ENCODE results near the gene ZNF385B.
"Not testable (repeated sequence)": the region's sequence is repeated elsewhere in the genome, so short reads cannot be mapped to it uniquely, and the experiment has no call there.

Gene ZNF385B

GRCh38 chr2:179460181-179460929, 401.1 kb downstream of the ZNF385B start:
- H3K4me3 Mint-ChIP-seq: no peak overlapping the region
- H3K27ac Mint-ChIP-seq: no peak overlapping the region
- H3K9me3 Mint-ChIP-seq: peaks cover 18% of the 10 kb centered on the region
- no peaks in the 10 kb centered on the region for H3K36me3 Mint-ChIP-seq
- H3K27me3 Mint-ChIP-seq: peaks cover 8% of the 10 kb centered on the region
- H3K4me1 Mint-ChIP-seq: no peaks in the 10 kb centered on the region
- peak; percentile 57 for ATAC-seq

GRCh38 chr2:179458113-179458512, 403.3 kb downstream of the ZNF385B start:
- ATAC-seq, H3K4me3 Mint-ChIP-seq, H3K4me1 Mint-ChIP-seq, H3K27ac Mint-ChIP-seq, H3K27me3 Mint-ChIP-seq, H3K36me3 Mint-ChIP-seq: not testable (repeated sequence)
- H3K9me3 Mint-ChIP-seq: peaks cover 11% of the 10 kb centered on the region

GRCh38 chr2:179455824-179456223, 405.6 kb downstream of the ZNF385B start:
- ATAC-seq: no peak
- no peak overlapping the region for H3K4me3 Mint-ChIP-seq
- H3K9me3 Mint-ChIP-seq: peaks cover 11% of the 10 kb centered on the region
- no peaks in the 10 kb centered on the region for H3K27me3 Mint-ChIP-seq
- H3K4me1 Mint-ChIP-seq: no peaks in the 10 kb centered on the region
- no peak overlapping the region for H3K27ac Mint-ChIP-seq
- no peaks in the 10 kb centered on the region for H3K36me3 Mint-ChIP-seq

GRCh38 chr2:179455172-179455524, 406.3 kb downstream of the ZNF385B start:
- peaks cover 11% of the 10 kb centered on the region for H3K9me3 Mint-ChIP-seq
- H3K4me1 Mint-ChIP-seq: no peaks in the 10 kb centered on the region
- no peak for ATAC-seq
- H3K4me3 Mint-ChIP-seq: no peak overlapping the region
- H3K27me3 Mint-ChIP-seq: no peaks in the 10 kb centered on the region
- H3K27ac Mint-ChIP-seq: no peak overlapping the region
- no peaks in the 10 kb centered on the region for H3K36me3 Mint-ChIP-seq

- no peaks in the 10 kb centered on the region for H3K4me1 Mint-ChIP-seq
- H3K27ac Mint-ChIP-seq: no peak overlapping the region
- no peak for ATAC-seq
- peaks cover 11% of the 10 kb centered on the region for H3K9me3 Mint-ChIP-seq
- no peaks in the 10 kb centered on the region for H3K36me3 Mint-ChIP-seq
- H3K27me3 Mint-ChIP-seq: no peaks in the 10 kb centered on the region
- H3K4me3 Mint-ChIP-seq: no peak overlapping the region
Measured at GRCh38 chr2:179454443-179455171, 406.8 kb downstream of the ZNF385B start.

- Mint-ChIP-seq H3K9me3 (no peaks in the 10 kb centered on the region), H3K4me3 (no peak overlapping the region), H3K27ac (no peak overlapping the region), H3K4me1 (peaks cover 7% of the 10 kb centered on the region), H3K27me3 (peaks cover 8% of the 10 kb centered on the region), H3K36me3 (no peaks in the 10 kb centered on the region)
- ATAC-seq: peak; percentile 75
Measured at GRCh38 chr2:179449010-179449409, 412.4 kb downstream of the ZNF385B start.

- no peak overlapping the region for H3K27ac Mint-ChIP-seq
- no peaks in the 10 kb centered on the region for H3K36me3 Mint-ChIP-seq
- ATAC-seq: no peak
- no peak overlapping the region for H3K4me3 Mint-ChIP-seq
- no peaks in the 10 kb centered on the region for H3K9me3 Mint-ChIP-seq
- peaks cover 14% of the 10 kb centered on the region for H3K27me3 Mint-ChIP-seq
- H3K4me1 Mint-ChIP-seq: peaks cover 7% of the 10 kb centered on the region
Measured at GRCh38 chr2:179447839-179448447, 413.5 kb downstream of the ZNF385B start.

- H3K27ac Mint-ChIP-seq: no peak overlapping the region
- no peaks in the 10 kb centered on the region for H3K36me3 Mint-ChIP-seq
- H3K4me3 Mint-ChIP-seq: no peak overlapping the region
- peaks cover 7% of the 10 kb centered on the region for H3K4me1 Mint-ChIP-seq
- ATAC-seq: no peak
- peaks cover 19% of the 10 kb centered on the region for H3K27me3 Mint-ChIP-seq
- no peaks in the 10 kb centered on the region for H3K9me3 Mint-ChIP-seq
Measured at GRCh38 chr2:179447421-179447820, 414.0 kb downstream of the ZNF385B start.

GRCh38 chr2:179446476-179447141, 414.8 kb downstream of the ZNF385B start:
- Mint-ChIP-seq H3K9me3 (no peaks in the 10 kb centered on the region), H3K27ac (no peak overlapping the region), H3K4me1 (peaks cover 7% of the 10 kb centered on the region), H3K27me3 (peaks cover 24% of the 10 kb centered on the region), H3K4me3 (no peak overlapping the region), H3K36me3 (no peaks in the 10 kb centered on the region)
- ATAC-seq: no peak

GRCh38 chr2:179444056-179444455, 417.4 kb downstream of the ZNF385B start:
- no peaks in the 10 kb centered on the region for H3K9me3 Mint-ChIP-seq
- no peak for ATAC-seq
- no peak overlapping the region for H3K4me3 Mint-ChIP-seq
- H3K36me3 Mint-ChIP-seq: no peaks in the 10 kb centered on the region
- peaks cover 33% of the 10 kb centered on the region for H3K27me3 Mint-ChIP-seq
- no peak overlapping the region for H3K27ac Mint-ChIP-seq
- H3K4me1 Mint-ChIP-seq: peaks cover 4% of the 10 kb centered on the region

GRCh38 chr2:179443180-179443579, 418.2 kb downstream of the ZNF385B start:
- Mint-ChIP-seq H3K4me3 (no peak overlapping the region), H3K27me3 (peaks cover 33% of the 10 kb centered on the region), H3K27ac (no peak overlapping the region), H3K4me1 (no peaks in the 10 kb centered on the region), H3K9me3 (no peaks in the 10 kb centered on the region), H3K36me3 (no peaks in the 10 kb centered on the region)
- no peak for ATAC-seq

- Mint-ChIP-seq H3K4me1 (no peaks in the 10 kb centered on the region), H3K36me3 (no peaks in the 10 kb centered on the region), H3K9me3 (no peaks in the 10 kb centered on the region), H3K4me3 (no peak overlapping the region), H3K27ac (no peak overlapping the region), H3K27me3 (peaks cover 26% of the 10 kb centered on the region)
- ATAC-seq: no peak
Measured at GRCh38 chr2:179442206-179442605, 419.2 kb downstream of the ZNF385B start.

GRCh38 chr2:179441551-179441950, 419.9 kb downstream of the ZNF385B start:
- Mint-ChIP-seq H3K4me1 (no peaks in the 10 kb centered on the region), H3K27me3 (peaks cover 25% of the 10 kb centered on the region), H3K27ac (no peak overlapping the region), H3K4me3 (no peak overlapping the region), H3K9me3 (no peaks in the 10 kb centered on the region), H3K36me3 (no peaks in the 10 kb centered on the region)
- ATAC-seq: no peak

GRCh38 chr2:179440642-179441251, 420.7 kb downstream of the ZNF385B start:
- Mint-ChIP-seq H3K9me3 (no peaks in the 10 kb centered on the region), H3K36me3 (no peaks in the 10 kb centered on the region), H3K27me3 (peaks cover 25% of the 10 kb centered on the region), H3K27ac (no peak overlapping the region), H3K4me3 (no peak overlapping the region), H3K4me1 (no peaks in the 10 kb centered on the region)
- no peak for ATAC-seq

- Mint-ChIP-seq H3K27ac (no peak overlapping the region), H3K36me3 (no peaks in the 10 kb centered on the region), H3K9me3 (no peaks in the 10 kb centered on the region), H3K27me3 (peaks cover 25% of the 10 kb centered on the region), H3K4me3 (no peak overlapping the region), H3K4me1 (no peaks in the 10 kb centered on the region)
- ATAC-seq: no peak
Measured at GRCh38 chr2:179438654-179439053, 422.8 kb downstream of the ZNF385B start.

Measured in stimulated activated memory B cell treated with anti-CD40 and anti-IgM and Interleukin-4, amounts not matched to agents 10 μg/mL and 1 μg/mL and 100 μg/mL, for 72 hours (primary cell).